Progenitor cell of endocrine pancreas (in vitro differentiated cells): ENCODE results near the gene OR4D9. TPM values are rescaled to one million over a fixed set of nuclear protein-coding genes. Genes with fewer than 3 reads are reported as not detected.
"Not testable (repeated sequence)": the region's sequence is repeated elsewhere in the genome, so short reads cannot be mapped to it uniquely, and the experiment has no call there.

Source experiments
- DNase-seq: peaks from one replicate; pipeline ENCODE4 v3.0.0; 2021; ENCODE audit warnings: low spot score; ENCODE audit not compliant: unreplicated experiment
- H3K27ac Mint-ChIP-seq: 2 replicates; pipeline ENCODE4 v1.8.0; 2021; ENCODE audit warnings: mild to moderate bottlenecking, moderate library complexity, mixed read lengths
- H3K27me3 Mint-ChIP-seq: 2 replicates; pipeline ENCODE4 v1.8.0; 2021; ENCODE audit warnings: mixed read lengths
- H3K36me3 Mint-ChIP-seq: 2 replicates; pipeline ENCODE4 v1.8.0; 2022; ENCODE audit warnings: mixed read lengths; ENCODE audit not compliant: insufficient read depth
- H3K4me1 Mint-ChIP-seq: 2 replicates; pipeline ENCODE4 v1.8.0; 2021; ENCODE audit warnings: low read depth, mixed read lengths
- H3K4me3 Mint-ChIP-seq: 2 replicates; pipeline ENCODE4 v1.8.0; 2021; ENCODE audit warnings: low read depth, mild to moderate bottlenecking, moderate library complexity, mixed read lengths
- H3K9me3 Mint-ChIP-seq: 2 replicates; pipeline ENCODE4 v1.8.0; 2021; ENCODE audit warnings: low read depth, mixed read lengths
- total RNA-seq: library from RNA; stranded (reverse); gene quantifications from 2 replicates; pipeline ENCODE4 v1.2.1, GENCODE V29; 2021
- TF ChIP-seq, protein P1 (sequence below): fragments of 200-600 bp; sonication (generic); IDR thresholded peaks from one replicate; pipeline ENCODE4 v1.5.0; 2021; ENCODE audit warnings: antibody characterized with exemption, mild to moderate bottlenecking; ENCODE audit not compliant: unreplicated experiment

The OR4D9 gene
- total RNA-seq, 1 donor from 2014 or later, result not detected

DNA sequence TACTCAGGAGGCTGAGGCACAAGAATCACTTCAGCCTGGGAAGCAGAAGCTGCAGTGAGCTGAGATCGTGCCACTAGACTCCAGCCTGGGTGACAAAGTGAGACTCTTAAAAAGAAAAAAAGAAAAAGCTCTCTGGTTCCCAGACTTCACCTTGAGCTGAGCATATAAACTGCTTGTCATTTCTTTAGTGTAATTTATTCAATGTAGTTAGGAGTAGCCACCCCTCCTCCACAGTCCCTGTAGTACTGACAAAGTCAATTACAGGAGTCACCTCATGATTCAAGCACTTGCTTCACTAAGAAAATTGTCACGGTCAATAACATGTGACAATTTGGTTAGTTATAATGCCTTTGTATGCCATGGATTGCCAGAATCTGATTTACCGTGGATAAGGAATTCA lies 31.0 kb upstream of the OR4D9 start:
- Mint-ChIP-seq H3K36me3 (no peaks in the 10 kb centered on the region), H3K27me3 (peaks cover 4% of the 10 kb centered on the region), H3K9me3 (no peaks in the 10 kb centered on the region), H3K27ac (no peak overlapping the region), H3K4me3 (no peak overlapping the region), H3K4me1 (no peaks in the 10 kb centered on the region)
- TF ChIP-seq, protein P1, sequence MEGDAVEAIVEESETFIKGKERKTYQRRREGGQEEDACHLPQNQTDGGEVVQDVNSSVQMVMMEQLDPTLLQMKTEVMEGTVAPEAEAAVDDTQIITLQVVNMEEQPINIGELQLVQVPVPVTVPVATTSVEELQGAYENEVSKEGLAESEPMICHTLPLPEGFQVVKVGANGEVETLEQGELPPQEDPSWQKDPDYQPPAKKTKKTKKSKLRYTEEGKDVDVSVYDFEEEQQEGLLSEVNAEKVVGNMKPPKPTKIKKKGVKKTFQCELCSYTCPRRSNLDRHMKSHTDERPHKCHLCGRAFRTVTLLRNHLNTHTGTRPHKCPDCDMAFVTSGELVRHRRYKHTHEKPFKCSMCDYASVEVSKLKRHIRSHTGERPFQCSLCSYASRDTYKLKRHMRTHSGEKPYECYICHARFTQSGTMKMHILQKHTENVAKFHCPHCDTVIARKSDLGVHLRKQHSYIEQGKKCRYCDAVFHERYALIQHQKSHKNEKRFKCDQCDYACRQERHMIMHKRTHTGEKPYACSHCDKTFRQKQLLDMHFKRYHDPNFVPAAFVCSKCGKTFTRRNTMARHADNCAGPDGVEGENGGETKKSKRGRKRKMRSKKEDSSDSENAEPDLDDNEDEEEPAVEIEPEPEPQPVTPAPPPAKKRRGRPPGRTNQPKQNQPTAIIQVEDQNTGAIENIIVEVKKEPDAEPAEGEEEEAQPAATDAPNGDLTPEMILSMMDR, result no peak
- no peak for DNase-seq

DNA sequence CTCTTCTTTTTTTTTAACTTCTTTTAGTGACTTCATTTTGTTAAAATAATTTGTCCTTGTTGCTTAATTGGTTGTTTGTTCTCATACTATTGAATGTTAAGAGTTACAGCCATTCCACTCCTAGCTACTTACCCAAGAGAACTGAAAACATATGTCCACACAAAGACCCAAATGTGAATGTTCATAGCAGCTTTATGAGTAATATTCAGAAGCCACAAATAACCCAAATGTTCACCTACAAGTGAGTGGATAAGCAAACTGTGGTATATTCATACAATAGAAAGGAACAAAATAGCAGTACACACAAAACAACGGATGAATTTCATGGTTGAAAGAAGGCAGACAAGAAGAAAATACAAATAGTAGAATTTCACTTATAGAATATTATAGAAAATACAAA lies 9.4 kb upstream of the OR4D9 start:
- no peak for DNase-seq
- peaks cover 3% of the 10 kb centered on the region for H3K27me3 Mint-ChIP-seq
- H3K4me1 Mint-ChIP-seq, result no peaks in the 10 kb centered on the region
- H3K36me3 Mint-ChIP-seq, result no peaks in the 10 kb centered on the region
- no peak overlapping the region for H3K27ac Mint-ChIP-seq
- no peak overlapping the region for H3K4me3 Mint-ChIP-seq
- H3K9me3 Mint-ChIP-seq, result no peaks in the 10 kb centered on the region
- TF ChIP-seq, protein P1, result no peak

DNA sequence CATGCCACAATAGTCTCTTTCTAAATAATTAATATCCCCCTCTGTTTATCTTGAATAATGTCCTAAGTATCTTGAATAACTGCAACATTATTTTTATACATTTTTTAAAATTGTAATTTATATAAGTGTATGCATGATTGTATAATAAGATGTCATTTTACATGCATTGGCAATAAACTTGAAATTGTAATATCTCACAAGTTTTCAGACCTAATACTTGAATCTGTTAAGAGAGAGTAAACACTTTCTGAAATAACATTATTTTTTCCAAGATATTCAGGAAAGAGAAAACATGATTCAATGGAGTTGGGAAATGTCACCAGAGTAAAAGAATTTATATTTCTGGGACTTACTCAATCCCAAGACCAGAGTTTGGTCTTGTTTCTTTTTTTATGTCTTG lies 8.1 kb upstream of the OR4D9 start, which contains the start of gene OR4D11:
Gene OR4D11, plus strand, starts transcription at position 301 of the 400 bp plus-strand sequence. Its CDS starts 0 bp downstream, at position 301.
- no peak for DNase-seq
- Mint-ChIP-seq H3K27ac (no peak within 1 kb of the TSS), H3K9me3 (no peaks in the 10 kb centered on the region), H3K27me3 (peaks cover 3% of the 10 kb centered on the region), H3K4me3 (no peak within 1 kb of the TSS), H3K36me3 (no peaks in the 10 kb centered on the region), H3K4me1 (no peaks in the 10 kb centered on the region)
- TF ChIP-seq, protein P1, result no peak

DNA sequence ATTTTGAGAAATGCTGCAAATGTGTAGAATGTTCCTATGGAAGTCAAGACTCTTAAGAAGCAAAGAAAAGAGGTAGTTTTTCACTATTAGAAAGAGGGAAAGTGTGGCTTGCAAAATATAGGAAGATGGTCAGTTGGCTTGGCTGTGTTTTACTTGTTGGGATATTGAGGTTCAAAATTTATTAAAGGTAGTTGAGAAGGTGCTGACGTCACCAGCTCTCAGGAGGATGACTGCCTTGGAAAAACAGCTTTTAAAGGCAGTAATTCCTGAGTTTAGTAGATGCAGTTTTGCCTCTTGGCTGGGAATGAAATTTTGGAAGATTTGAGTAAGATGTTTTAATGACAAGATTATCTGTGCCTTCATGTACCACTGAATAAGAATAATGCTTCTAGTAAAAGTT lies 336 bp downstream of the OR4D9 start:
- no peak overlapping the region for H3K4me3 Mint-ChIP-seq
- H3K27me3 Mint-ChIP-seq, result peaks cover 4% of the 10 kb centered on the region
- H3K9me3 Mint-ChIP-seq, result no peaks in the 10 kb centered on the region
- no peaks in the 10 kb centered on the region for H3K36me3 Mint-ChIP-seq
- no peak overlapping the region for H3K27ac Mint-ChIP-seq
- no peak for DNase-seq
- H3K4me1 Mint-ChIP-seq, result no peaks in the 10 kb centered on the region
- TF ChIP-seq, protein P1, result no peak

DNA sequence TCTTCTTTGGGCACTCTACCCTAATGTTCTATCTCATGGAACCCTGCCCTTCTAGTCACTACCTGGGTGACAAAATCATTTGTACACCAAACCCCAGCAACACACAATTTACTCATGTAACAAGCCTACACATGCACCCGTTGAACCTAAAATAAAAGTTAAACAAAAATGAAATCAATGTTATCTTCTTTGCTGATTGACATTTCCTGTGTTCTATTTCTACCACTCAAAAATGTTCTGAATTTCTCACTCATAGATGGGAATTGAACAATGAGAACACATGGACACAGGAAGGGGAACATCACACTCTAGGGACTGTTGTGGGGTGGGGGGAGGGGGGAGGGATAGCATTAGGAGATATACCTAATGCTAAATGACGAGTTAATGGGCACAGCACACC lies 8.8 kb downstream of the OR4D9 start:
- not testable (repeated sequence) for H3K4me3 Mint-ChIP-seq, H3K9me3 Mint-ChIP-seq, H3K27ac Mint-ChIP-seq, H3K4me1 Mint-ChIP-seq, H3K36me3 Mint-ChIP-seq, DNase-seq, H3K27me3 Mint-ChIP-seq

DNA sequence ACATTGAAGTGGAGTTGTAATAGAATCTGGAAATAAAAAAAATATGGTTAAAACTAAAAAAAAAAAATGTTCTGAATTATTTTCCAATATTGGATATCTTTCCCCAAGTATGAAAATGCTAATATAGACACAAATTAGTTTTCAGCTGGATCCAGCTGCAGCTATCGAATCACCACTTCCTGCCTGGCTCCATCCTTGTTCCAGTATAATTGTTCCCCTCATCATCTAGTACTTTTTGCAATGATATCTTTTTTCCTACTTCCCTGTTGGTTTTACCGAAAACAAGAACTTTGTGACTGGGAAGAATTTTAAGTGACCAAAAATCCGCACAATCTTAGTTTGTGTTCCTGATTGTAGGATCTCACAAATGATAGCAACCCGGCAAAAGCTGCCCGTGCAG lies 9.4 kb downstream of the OR4D9 start:
- H3K9me3 Mint-ChIP-seq, result no peaks in the 10 kb centered on the region

More for the DNA sequence above, 9.4 kb downstream of the OR4D9 start:
- Mint-ChIP-seq H3K27me3 (no peaks in the 10 kb centered on the region), H3K4me3 (no peak overlapping the region), H3K36me3 (no peaks in the 10 kb centered on the region), H3K27ac (no peak overlapping the region), H3K4me1 (no peaks in the 10 kb centered on the region)
- TF ChIP-seq, protein P1, result no peak
- no peak for DNase-seq
